Stomach (tissue), 4 donors: ENCODE measurements around the gene KRT4.

ENCODE experiments used
- EP300 ChIP-seq: sonication (generic); formaldehyde crosslinking; IDR thresholded peaks from one replicate; pipeline ENCODE4 v1.6.1; 2017; ENCODE audit warnings: antibody characterized with exemption
- POLR2A ChIP-seq, 4 donors: fragments of 450-650 bp; IDR thresholded peaks; one replicate each; pipeline ENCODE4 v1.6.1; 2016; ENCODE audit warnings: antibody characterized with exemption in 4 of 4, control low read depth in 2 of 4, mild to moderate bottlenecking in 1 of 4, moderate library complexity in 1 of 4
- POLR2AphosphoS5 ChIP-seq, 3 donors: sonication (generic); formaldehyde crosslinking; IDR thresholded peaks; one replicate each; pipeline ENCODE4 v1.6.1; 2016; ENCODE audit warnings: antibody characterized with exemption in 3 of 3
- TF ChIP-seq, protein P1 (sequence below), 7 experiments: fragments of 450-650 bp in 4 of 7; fragments of 200-600 bp in 3 of 7; sonication (generic) in 3 of 7; IDR thresholded peaks; one replicate each; pipeline ENCODE4 v1.5.1; 2016 to 2019; ENCODE audit warnings: antibody characterized with exemption in 7 of 7, control low read depth in 2 of 7, mild to moderate bottlenecking in 1 of 7

GRCh38 chr12:52835271-52836041, 21.5 kb upstream of the KRT4 start:
- TF ChIP-seq, protein P1, sequence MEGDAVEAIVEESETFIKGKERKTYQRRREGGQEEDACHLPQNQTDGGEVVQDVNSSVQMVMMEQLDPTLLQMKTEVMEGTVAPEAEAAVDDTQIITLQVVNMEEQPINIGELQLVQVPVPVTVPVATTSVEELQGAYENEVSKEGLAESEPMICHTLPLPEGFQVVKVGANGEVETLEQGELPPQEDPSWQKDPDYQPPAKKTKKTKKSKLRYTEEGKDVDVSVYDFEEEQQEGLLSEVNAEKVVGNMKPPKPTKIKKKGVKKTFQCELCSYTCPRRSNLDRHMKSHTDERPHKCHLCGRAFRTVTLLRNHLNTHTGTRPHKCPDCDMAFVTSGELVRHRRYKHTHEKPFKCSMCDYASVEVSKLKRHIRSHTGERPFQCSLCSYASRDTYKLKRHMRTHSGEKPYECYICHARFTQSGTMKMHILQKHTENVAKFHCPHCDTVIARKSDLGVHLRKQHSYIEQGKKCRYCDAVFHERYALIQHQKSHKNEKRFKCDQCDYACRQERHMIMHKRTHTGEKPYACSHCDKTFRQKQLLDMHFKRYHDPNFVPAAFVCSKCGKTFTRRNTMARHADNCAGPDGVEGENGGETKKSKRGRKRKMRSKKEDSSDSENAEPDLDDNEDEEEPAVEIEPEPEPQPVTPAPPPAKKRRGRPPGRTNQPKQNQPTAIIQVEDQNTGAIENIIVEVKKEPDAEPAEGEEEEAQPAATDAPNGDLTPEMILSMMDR (IDR thresholded peaks at IDR 0.05) = no peak
- TF ChIP-seq POLR2A (IDR thresholded peaks at IDR 0.05) (no peak), POLR2AphosphoS5 (IDR thresholded peaks at IDR 0.05) (no peak), EP300 (no peak)
